ENCODE results near the gene BAG3.
"Not testable (repeated sequence)": the region's sequence is repeated elsewhere in the genome, so short reads cannot be mapped to it uniquely, and the experiment has no call there.

Gene BAG3

DNA sequence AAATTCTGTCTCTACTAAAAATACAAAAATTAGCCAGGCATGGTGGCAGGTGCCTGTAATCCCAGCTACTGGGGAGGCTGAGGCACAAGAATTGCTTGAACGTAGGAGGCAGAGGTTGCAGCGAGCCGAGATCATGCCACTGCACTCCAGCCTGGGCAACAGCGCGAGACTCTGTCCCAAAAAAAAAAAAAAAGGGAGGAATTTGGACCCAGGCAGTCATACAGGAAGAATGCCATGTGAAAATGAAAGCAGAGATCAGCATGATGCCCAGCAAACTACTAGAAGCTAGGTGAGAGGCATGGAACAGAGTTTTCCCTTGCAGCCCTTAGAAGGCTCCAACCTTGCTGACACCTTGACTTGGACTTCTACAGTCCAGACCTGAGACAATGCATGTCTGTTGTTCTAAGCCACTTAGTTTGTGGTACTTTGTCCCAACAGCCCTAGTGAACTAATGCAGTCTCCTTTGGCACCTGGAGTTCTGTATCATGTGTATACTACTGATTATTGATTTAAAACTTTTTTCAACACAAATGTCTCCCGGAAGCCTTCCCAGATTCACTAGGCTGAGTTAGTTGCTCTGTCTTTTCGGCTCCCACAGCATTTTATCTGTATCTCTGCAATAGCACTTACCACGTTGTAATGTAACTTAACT, 10.2 kb upstream of the BAG3 start:
- no peak for DNase-seq (ENCODE audit: low spot score)

DNA sequence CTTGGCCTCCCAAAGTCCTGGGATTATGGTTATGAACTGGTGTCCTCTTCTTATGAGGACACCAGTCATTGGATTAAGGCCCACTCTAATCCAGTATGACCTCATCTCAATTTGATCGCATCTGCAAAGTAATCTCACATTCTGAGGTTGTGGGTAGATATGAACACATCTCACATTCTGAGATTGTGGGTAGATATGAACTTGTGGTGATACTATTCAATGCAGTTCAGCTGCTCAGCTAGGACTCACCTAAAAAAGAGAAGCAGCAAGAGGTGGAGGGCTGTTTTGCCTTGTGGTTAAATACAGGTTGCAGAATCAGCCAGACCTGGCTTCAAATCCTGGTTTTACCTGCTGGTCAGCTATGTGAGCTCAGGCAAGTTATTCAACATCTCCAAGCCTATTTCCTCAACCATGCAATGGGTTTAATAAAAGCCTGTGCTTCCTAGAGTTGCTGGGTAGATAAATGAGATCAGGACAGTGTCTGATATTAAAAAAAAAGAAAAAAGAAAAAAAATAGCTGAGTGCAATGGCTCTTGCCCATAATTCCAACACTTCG, 8.5 kb upstream of the BAG3 start:
- no peak for DNase-seq (ENCODE audit: low spot score)

DNA sequence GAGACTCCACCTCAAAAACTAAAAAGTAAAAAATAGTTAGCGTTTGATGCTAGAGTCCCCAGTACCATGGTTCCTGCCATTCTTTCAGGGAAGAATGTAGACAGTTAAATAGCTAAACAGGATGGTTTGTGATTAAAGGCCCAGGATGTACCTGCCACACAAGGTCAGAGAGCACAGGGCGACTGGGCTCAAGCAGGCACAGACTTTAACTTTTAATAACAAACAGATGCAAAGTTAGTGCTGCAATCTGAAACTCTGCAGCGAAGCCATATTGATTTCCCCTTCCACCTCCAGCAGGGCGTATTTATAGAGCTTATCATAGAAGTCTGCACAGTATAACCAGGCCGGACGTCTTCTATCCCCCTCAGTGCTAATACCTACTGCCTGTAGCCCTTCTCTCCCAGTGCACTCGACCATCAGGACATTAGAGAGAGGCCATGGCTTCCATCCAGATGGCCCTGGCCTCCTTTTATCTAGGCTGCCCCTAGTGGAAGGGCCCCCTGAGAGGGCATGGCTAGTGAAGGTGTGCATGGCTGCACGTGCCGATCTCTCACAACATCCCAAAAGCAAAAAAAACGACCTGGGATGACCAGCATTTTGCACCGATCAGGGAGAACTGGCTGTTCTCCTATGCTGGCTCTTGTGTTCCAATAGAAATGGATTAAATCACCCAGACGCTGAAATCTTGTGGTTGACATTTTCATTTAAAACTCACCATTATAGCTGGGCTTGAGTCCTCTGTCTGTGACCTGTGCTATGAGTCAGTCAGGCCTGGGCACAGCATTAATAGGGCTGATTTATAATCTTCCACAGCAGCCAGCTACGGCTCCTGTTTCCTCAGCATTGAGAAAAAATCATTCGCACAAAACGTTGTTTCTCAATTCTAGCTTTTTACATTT, 7.6 kb upstream of the BAG3 start:
- peak; percentile 68 for DNase-seq (ENCODE audit: low spot score)

DNA sequence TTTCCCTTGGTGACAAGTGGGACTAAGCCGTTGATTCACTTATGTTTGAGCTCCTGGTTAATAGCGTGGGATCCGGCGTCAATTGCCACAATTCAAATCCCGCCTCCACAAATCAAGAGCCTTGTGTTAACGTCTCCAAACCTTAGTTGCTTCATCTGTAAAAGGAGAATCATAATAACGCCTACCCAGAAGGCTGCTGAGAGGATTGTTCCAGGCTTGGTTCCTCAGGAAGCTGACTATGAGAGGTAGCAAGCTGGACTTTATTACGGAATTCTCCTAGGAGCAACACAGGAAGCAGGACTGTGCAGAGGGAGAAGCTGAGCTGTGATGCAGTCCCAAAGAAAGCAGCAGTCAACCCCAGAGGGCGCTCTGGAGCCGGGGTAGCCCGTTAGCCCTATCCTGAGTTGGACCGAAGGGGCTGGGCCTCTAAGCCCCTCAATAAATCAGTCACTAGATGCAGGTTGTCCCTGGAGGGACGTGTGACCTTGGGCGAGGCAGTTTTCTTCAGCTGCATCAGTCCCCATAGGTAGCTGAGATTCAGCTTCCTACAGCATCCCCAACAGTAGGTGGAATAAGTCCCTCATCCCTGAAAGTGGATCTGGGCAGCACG, 6.9 kb upstream of the BAG3 start:
- peak; percentile 33 for DNase-seq (ENCODE audit: low spot score)

DNA sequence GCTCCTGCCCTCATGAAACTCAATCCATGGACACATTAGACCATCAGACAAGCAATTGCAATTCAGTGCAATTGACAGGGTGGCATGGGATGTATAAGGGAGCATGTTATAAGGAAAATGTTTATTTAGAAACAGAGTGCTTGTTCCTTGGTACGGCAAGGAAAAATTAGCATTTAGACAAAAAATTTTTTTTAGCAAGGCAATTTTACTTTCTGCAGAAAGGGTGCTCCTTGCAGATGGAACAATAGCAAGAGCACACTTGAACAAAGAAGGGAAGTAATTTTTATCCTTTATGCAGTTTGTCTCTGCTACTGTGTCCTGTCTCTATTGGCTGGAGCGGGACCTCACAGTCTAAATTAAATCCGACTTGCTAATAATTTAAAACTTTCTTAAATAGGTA, 6.2 kb upstream of the BAG3 start:
- no peak for DNase-seq (ENCODE audit: low spot score)

DNA sequence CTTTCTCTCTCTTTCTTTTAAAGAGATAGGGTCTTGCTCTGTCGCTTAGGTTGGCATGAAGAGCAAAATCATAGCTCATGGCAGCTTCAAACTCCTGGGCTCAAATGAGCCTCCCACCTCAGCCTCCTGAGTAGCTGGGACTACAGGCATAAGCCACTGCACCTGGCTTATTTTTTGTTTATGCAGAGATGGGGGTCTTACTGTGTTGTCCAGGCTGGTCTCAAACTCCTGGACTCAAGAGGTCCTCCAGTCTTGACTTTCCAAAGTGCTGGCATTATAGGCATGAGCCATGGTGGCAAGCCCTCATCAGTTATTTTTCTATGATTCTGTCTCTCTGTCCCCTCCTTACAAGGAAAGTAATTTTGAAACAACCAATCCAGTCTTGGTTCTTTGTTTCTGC, 1.1 kb upstream of the BAG3 start:
- no peak for DNase-seq (ENCODE audit: low spot score)

DNA sequence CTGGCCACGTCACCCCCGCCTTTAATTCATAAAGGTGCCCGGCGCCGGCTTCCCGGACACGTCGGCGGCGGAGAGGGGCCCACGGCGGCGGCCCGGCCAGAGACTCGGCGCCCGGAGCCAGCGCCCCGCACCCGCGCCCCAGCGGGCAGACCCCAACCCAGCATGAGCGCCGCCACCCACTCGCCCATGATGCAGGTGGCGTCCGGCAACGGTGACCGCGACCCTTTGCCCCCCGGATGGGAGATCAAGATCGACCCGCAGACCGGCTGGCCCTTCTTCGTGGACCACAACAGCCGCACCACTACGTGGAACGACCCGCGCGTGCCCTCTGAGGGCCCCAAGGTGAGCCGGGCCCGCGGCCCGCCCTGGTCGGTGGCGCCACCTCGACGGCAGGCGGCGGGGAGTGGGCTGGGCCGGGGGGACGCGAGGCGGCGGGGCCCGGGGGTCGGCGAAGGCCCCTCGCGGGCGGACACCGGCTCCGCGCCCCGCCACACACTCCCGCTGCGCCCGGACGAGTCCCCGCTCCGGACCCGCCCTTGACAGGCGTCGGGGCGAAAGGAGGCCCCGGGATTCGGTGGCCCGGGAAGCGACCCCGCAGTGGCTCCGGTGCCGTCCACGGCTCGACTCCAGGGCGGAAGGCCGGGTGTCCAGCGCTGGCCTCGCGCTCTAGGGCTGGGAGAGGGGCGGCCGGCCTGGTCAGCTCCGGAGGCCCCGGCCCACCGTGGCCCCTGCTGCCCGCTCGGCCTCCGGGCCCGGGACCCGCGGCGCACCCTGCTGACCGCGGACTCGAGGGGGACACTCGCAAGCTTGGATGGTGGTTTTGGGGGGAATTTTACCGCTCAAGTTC, 557 bp downstream of the BAG3 start:
- DNase-seq (ENCODE audit: low spot score), result peak; percentile 35

DNA sequence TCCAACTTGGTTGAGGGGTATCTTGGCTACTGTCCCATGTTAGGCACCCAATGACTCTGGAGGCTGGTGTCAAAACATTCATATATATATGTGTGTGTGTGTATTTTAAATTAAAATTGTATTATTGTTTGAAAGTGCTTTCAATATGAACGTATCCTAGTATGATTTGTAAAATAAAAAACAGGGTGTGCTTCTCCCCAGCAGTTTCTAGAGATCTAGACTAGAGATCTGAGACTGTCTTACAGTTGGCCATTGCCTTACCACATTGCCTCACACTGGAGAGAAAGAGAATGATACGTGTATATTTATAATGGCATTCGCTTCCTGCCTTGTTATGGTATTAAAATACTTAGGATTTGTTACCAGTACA, 1.2 kb downstream of the BAG3 start:
- DNase-seq (ENCODE audit: low spot score), result peak; percentile 64

DNA sequence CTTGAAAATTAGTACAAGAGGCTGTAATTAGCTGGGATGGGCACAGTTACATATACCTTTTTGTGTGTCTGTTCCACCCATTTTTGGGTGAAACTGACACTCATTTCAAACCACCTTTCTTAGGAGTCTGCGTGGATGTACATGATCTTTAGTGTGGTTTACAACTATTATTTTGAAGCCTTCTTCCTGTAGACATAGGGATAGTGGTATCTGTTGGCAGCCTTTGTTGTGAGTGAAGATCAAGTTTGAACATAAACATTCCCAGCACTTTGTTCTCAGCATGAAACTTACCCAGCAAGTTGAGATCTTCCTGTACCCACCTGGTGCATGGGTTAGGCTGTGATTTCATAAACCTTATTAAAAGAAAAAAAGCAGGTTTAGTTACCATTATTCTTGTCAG, 2.0 kb downstream of the BAG3 start:
- DNase-seq (ENCODE audit: low spot score), result no peak

DNA sequence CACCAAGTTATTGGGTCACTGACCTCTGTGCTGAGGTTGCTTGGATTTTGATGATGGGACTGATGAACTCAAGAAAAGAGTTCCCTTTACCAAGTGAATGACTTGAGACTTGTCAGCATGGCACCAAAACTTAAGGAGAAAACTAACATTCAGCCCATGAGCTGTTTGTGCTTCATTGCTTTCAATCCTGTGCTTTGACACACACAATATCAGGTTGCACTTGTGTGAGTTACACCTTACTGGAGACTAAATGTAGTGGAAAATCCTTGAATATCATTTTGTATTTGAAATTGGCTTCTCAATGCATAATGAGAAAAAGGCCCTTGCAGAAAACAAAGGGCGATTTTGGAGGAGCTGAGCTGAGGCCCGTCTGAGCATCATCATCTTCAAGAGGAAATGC, 2.7 kb downstream of the BAG3 start:
- DNase-seq (ENCODE audit: low spot score), result no peak

DNA sequence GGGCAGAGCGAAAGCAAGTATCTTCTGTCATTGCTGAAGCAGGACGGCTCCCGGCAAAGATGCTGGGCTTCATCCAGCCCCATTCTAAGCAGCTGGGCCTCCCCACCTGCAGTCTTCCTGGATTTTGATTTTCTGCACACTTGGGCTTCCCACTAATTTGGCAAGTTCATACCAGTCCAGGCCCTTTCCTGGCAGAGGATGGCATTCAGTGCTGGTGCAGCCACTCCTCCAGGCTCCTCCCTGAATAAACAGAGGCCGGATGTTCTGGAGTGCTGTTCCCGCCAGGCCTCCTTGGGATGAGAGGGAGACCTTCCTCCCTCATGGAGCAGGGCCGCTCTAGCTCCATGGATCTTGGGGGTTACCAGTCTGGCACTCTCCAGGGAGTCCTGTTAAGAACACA, 3.4 kb downstream of the BAG3 start:
- DNase-seq (ENCODE audit: low spot score), result no peak

DNA sequence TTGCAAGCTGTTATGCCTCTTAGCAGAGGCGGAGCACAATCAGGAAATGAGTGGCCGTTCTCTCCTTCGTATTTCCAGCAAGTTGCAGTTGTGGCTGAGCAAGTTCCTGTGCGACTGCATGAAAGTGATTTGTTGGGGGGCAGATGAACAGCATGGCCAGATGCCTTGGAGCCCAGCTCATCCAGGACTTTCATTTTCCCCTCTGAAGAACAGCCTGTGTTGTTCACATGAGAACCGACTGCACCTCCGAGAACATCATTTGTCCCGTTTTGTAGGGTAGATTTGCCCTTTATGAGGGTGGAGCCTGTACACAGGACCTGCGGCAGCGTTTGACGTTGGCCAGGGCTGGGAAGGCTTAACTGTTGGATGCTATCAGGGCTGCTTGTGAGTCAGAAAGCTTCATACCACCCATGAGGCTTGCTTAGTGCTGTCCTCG, 4.4 kb downstream of the BAG3 start:
- DNase-seq (ENCODE audit: low spot score), result peak; percentile 60

DNA sequence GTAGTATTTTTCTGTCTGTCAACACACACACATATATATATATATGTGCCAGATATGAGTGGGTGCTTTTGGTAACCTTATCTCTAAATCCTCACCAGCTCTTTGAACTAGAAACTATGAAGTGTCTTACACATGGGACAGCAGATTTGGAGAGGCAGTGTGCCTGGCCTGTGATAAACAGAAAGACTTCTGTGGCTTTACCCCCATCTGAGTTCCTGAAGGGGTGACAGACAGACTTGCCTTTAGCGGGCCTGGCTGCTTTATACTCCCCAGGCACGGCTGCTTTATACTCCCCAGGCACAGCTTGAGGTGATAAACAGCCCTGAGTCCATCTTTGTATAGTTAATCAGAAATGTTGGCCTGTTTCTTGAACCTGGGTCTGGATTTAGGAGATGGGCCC, 5.6 kb downstream of the BAG3 start:
- DNase-seq (ENCODE audit: low spot score), result no peak

DNA sequence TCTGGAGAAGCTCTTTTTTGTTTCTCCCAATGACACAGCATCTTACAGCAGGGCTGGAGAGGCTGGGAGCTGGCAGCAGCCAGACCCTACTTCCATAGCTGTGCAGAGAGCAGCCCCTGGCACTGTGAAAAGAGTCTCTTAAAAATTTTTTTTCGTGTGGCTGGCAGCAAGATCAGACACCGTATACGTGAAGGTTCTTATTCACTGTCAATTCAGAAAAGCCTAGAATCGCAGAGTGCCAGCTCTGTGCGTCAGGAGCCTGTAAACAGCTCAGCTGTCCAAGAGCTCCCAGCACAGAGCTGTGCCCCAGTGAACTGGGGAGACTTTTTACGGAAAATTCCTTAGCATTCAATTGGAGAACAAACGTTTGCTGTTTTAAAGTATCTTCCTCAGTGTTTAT, 6.5 kb downstream of the BAG3 start:
- DNase-seq (ENCODE audit: low spot score), result no peak

DNA sequence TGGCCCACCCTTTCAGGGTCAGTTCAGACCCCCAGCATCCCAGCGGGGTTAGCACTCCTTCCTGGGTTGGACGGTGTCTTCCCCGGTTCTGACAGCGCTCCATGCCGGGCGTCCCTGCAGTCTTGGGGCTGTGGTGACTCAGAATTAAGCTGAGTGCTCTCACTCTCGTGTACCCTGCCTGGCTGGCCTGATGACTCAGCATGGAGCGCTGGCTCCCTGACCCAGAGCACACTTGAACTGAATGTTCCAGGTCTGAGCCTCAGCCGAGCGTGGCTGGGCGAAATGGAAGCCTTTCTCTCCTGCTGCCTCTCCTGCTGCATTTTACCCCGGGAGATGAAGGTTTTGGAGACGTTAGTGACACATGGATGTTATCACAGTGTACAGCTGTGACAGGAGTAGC, 7.1 kb downstream of the BAG3 start:
- DNase-seq (ENCODE audit: low spot score), result peak; percentile 91

DNA sequence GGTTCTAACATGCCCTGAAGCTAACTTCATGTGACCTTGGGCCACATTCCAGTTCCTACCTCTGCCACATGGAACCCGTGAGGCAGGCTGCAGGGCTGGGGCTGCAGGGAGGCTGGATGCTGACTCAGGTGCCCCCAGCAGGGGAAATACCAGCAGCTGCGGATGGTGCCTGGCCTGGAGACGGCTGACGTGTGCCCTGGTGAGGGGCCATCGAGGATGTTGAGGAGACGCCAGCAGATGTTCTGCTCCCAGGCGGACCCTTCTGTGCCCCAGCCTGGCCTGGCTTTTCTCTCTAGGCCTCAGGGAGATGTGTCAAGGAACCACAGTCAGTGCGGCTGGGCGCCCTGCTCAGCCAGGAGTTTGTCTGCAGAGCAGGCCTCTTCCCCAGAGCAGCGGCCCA, 8.8 kb downstream of the BAG3 start:
- DNase-seq (ENCODE audit: low spot score), result no peak

DNA sequence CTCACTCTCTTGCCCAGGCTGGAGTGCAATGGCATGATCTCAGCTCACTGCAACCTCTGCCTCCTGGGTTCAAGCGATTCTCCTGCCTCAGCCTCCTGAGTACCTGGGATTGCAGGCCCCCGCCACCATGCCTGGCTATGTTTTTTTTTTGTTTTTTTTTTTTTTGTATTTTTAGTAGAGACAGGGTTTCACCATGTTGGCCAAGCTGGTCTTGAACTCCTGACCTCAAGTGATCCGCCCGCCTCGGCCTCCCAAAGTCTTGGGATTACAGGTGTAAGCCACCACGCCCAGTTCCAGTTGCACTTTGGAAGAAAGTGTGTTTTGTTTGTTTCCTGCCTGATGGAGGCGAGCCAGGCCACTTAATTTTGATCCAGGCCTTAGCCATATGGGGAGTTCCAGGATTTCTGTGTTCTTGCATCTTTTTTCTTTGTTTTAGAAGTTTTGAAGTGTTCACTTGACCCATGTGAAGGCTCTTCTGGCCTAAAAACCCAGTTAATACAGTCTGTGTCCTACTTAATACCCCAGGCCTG, 11.0 kb downstream of the BAG3 start:
- DNase-seq (ENCODE audit: low spot score), result not testable (repeated sequence)

DNA sequence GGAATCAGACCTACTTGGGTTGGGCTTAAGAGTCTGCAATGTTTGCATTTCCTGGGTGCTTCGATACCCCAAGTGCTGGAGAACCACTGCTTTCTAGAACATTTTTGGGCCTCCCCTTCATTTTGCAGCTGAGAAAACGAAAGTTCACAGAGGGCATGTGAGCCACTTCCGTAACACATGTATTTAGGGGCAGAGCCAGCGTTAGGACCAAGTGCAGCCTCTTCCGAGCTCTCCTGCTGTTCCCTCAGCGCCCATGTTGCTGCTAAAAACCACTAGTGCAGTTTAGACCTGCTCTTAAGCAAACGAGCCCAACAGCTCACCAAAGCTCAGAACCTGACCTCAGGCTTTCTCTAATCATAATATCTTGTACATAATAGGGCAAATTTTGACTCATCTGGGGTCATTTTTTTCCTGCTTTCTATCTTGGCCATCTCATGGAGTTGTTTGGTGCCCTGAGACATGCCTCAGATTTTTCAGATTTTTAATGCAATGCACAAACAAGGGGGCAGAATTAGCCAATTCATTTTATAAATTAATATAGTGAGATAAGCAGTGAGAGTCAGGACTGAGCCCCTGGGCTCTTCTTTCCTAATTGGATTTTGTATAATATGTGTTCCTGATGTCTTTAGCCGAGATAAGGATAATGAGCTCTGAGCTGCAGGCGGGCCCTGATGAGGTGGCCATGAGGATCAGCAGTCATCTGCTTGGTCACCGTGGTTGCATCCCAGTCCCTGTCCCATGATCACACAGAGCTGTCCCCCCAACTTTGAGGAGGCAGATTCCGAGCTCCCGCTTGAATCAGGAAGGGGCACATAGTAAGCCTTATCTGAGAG, 12.9 kb downstream of the BAG3 start:
- no peak for DNase-seq (ENCODE audit: low spot score)

DNA sequence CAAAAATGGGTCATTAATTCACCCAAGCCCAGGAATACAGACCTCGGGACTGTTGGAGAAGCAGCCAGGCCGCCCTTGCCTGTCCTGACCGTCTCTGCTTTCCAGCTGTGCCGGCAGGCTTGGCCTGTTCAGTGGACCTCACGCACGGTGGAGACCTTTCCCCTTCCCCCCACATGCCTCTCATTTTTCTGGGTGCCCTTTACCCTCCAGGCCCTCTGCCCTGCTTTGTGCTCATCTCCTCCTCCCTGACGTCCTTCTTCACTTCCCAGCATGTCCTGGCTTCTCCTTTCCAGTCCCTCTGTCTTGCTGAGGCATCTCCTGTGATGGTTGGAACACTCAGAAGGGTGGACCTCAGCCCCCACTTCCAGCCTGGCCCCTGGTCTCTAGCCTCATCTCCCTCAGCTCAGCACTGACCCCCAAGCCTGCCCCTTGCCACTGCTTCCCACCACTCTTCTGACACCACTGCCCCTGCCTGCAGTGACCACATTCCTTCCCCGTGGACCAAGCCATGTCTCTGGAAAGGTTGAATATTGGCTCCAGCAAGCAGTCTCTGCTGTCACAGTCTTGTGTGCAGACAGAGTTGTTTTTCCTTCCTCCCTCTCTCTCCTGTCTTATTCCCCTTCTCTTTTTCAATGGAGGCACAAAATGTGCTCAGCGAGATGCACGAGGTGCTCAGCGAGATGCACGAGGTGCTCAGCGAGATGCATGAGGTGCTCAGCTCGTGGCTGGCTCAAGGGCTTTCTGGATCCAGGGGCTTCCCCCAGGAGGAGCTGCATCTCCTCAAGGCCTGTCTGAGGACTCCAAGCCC, 14.9 kb downstream of the BAG3 start:
- no peak for DNase-seq (ENCODE audit: low spot score)

DNA sequence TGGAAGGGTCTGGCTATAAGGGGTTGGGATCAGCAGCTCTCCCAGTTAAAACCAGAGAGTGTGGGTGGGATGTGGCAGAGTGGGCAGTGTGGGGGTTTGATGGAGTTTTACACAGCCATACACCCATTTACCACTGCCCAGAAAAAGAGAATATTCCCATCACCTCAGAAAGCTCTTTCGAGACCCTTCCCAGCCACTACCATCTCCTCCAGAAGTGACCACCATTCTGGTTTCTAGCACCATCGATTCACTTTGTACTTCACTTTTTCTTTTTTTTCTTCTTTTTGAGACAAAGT, 15.5 kb downstream of the BAG3 start:
- DNase-seq (ENCODE audit: low spot score), result no peak
